AG08396 (cell line): ENCODE measurements around the gene PPOX.

Experiments used
- DNase-seq: peaks from one replicate; pipeline ENCODE4 v3.0.0; 2012; ENCODE audit warnings: low spot score, mixed read lengths

The PPOX gene

DNA sequence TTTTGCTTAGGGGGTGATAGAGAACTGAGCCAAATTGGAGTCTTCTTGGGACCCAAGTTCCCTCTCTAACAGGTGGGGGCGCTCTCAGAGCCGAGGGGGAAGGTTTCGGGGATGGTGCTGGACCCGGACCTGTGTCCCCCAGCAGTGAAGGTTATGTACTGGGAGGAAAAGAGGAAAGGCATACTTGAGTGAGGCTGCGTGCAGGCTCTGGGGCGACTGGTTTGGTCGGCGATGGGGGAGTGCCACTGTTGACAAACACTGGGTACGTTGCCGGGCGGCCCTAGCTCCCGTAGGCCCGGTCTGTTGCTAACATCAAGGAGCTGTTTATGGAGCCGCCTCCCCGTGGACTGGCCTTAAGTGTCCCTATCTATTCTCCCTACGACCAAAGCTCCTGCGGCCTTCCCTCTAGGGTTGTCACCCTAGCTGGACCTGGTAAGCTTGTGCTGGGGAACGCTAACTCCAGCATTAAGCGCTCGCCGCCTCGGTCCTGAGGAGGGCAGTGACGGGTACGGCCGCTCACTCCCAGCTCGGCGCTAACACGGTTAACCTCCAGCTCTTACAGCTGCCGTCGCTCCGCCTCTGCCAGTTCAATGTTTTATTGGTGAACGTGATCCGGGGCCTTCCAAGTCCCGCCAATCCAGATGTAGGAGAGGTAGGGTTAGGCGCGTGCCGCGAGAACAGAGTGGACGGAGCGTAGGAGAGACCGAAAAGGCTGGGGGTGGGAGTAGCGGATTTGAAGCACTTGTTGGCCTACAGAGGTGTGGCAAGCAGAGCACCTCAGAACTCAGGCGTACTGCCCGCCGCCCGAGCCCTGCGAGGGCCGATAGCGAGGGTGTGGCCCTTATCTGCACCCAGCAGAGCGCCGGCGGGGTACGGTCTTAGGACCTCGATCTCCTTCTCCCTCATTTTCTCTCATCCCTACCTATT, at the start of gene PPOX:
Gene PPOX, plus strand, starts transcription at position 685 of the 927 bp plus-strand sequence. CDS start 422 bp downstream, outside the sequence.
- peak; percentile 91 for DNase-seq

DNA sequence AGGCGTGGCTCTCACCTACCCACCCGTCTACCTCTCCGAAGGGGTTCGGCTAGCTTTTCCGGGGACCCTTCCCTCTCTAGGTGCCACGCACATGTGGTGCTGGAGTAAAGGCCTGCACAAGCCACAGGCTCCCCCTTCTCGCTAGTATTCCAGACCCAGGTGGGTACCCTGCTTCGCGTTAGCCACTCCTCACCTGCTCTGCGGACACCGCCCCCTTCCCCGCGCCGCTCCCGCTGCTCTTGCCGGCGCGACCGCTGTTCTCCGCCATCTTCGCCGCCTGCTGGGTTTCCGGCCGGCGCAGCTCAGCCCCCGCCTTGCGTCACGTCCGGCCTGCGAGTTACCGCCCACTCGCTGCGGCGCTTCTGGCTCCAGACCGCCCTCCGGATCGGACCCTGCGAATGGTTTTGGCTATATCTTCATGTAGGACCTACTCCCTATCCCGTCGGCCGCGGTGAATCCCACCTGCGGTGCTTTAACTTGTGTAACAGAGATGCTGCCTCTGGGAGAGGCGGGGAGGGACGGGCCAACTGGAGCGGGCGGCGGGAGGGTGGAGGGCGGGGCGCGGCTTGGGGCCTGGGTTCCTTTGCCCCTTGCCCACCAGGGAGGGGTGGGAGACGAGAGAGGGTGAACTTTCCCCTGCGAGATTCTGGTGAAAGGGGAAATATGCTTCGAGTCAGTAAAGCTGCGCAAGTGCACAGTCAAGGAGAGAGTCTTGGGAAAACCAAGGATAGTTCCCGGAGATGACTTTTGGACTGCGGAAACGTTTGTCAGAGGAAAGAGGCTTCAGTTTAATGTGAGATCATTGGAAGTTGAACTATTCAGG, 48.3 kb upstream of the PPOX start, which contains the start of the genes NIT1 and PFDN2:
Gene NIT1, plus strand, starts transcription at position 347 of the 823 bp plus-strand sequence. Its CDS starts 72 bp downstream, at position 419.
Gene PFDN2, minus strand, starts transcription at position 279 of the 823 bp plus-strand sequence. Its CDS starts 11 bp downstream, at position 268.
- DNase-seq, result peak; percentile 94

DNA sequence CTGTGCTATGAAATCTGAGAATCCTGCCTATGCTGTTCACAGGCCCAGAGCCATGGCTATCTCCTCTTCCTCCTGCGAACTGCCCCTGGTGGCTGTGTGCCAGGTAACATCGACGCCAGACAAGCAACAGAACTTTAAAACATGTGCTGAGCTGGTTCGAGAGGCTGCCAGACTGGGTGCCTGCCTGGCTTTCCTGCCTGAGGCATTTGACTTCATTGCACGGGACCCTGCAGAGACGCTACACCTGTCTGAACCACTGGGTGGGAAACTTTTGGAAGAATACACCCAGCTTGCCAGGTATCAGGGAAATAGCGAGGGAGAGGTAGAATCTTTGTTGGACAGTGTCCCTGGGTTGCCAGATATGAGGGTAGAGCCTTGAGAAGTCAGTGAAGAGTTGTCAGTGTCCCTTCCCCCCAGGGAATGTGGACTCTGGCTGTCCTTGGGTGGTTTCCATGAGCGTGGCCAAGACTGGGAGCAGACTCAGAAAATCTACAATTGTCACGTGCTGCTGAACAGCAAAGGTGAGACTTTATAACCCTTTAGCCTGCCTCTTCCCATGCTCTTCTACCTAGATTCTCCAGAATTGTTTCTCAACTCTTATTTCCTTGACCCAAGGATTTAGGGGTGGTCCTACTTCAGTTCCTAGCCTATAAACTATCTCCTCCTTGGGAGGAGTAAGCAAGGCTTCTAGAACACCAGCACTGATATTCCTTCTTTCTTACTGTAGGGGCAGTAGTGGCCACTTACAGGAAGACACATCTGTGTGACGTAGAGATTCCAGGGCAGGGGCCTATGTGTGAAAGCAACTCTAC, 46.9 kb upstream of the PPOX start:
- peak; percentile 78 for DNase-seq

DNA sequence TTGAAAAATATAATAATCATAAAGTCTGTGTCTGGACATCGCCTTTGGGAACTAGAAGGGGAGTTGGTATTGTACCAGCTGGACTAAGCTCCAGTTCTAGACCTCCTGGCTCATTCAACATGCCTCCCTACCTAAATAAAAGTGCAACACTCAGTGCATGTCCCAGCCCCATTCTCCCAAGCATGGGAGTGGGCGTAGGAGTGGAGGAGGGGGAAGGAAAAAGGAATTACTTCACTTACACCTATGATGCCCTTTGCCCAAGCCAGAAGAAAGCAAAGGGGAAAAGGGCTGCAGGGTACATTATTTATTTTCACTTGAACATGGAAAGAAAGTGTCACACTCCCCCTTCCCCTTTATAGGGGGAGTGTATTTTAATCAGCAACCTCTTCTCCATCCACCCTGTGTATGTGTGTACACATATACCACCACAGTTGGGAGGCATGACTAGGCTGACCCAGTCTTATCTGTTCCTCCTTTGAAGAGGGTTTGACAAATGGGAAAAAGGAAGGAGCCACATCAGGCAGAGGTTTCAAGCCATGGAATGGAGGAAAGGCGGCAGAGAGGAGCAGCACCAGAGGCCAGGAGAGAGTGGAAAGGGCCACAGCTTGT, 45.1 kb upstream of the PPOX start:
- no peak for DNase-seq

DNA sequence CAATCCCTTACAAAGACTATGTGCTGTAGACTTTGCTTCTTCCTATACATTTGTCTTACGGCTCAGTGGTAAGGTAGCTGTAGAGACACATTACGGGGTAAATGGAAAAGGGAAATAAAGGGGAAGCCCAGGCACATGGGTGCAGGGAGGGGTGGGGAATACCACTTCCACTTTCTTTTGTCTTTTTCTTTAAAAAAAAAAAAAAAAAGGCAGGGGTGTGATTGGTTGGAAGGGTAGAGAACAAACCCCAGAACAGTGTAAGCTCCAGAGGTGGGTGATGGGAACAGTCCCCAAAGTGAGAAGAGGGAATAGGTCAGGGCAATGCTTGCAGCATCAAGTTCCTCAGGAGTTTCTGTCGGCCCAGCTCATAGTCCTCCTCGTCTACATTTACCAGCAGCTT, 44.4 kb upstream of the PPOX start:
- no peak for DNase-seq

DNA sequence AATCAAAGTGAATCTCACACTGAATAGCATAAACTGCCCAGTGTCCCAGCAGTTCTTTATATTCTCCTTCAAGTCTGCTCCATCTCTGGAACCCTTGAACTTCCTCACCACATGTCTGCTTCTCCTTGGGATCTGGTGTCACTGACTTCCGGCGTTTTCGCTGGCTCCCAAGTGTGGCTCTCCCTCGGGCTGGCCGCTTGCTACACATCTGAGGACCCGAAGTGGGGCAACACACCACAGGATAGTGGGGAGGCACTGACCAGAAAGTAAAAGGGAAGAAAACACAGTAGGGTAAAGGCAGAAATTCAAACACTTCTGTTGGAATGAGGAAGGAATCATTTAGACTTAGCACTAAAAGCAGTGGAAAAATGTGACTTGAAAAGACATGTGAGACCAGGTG, 43.3 kb upstream of the PPOX start:
- no peak for DNase-seq

DNA sequence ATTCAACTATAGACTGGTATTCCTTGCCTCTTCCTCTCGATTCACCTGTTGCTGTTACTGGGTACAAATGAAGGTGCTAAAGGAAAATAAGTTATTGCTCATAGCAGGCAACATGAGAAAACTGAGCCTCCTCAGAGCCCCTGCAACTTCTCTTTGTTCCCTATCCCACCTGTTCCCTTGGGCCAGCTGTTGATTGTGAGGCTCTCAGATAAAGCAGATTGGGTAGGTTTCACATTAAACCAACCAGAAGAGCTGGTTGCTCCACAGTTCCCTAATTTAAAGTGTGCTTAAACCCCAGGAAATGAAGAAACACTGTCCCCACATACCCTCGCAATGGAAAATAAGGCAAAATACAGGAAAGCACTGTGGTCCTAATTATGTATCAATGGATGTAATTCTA, 38.6 kb upstream of the PPOX start:
- no peak for DNase-seq

DNA sequence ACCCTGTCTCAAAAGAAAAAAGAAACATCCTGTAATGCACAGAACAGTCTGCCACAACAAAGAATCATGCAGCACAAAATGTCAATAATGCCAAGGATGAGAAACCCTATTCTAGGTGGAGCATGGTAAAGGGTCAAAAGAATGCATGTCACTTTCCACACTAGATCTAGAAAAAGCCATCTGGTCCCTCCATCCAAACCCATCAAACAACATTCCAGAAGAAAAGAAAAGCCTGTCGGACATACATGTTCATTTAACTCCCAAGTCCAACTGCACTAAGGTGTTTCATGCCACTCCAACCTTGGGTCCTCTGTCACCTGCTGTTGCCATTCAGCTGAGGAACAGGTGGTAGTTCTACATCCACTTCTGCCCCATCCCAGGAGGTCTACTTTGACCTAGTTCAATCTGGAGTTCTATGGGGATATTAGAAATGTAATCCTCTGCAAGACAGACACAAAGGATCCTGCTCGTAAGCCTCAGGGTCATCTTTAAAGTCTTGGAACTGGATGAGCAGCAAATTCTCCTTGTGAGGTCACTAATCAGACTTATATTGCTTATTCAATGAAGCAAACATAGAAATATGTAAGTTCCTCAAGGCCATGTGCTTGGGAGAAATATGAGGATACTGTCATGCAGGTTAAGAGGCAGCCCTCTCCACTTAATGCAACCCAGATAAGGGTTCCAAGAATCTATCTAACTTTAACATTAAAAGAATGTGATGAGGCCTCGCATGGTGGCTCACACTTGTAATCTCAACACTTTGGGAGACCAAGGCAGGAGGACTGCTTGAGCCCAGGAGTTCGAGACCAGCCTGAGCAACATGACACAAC, 37.4 kb upstream of the PPOX start:
- DNase-seq, result no peak

DNA sequence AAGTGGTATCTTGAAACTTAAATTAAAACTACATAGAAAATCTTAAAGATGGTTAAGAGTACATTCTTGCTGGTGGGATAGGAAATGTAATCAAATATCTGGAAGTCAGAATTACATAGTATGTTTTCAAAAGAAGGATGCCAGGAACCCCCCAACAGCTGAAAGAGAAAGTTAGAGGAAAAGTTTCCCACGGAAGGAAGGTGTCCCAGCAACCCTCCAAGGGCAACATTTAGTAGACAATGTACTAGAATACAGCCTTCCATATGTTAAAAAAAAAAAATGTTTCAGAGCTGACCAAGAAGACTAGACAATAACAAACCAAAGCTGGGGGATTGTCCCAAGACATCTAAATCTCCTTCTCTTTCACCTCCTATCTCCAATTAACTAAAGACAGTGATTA, 36.0 kb upstream of the PPOX start:
- DNase-seq, result no peak

DNA sequence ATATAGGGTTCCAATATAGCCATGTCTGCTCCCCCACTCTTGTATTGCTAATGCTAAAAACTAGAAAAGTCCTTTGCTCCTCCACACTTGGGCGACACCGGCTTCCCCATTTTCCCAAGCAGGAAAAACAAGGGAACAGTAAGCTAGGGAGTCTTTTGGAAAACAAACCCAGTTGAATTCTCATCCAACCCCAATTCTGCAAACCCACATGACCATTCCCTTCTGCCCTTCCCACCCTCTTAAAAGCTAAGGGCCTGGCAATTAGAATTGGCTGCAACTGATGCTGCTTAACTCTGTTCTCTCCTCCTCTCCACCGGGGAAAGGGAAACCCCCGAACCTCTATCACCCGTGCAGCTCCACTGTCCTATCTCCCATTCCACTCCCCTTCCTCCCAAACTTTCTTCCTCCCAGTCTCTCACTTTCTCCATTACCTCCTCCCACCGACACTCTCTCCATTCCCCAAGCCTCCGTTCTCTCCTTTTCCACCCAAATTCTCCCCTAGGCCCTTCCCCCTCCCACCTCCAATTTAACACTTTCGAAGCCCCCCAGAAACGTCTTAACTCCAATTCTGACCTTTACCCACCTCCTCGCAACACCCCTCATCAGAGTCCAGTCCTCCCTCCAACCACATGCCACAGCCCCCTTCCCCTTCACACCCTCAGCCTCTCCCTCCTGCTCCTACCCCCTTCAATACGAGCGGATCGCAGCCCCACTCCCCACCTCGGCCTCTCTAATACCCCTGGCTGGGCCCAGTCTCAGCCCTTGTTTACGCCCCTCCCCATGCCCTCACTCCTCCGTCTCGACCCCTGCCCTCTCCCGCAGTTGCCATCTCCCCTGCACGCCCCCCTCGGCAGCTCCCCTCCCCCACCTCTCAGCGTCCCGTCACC, 34.5 kb upstream of the PPOX start:
- DNase-seq, result peak; percentile 32

DNA sequence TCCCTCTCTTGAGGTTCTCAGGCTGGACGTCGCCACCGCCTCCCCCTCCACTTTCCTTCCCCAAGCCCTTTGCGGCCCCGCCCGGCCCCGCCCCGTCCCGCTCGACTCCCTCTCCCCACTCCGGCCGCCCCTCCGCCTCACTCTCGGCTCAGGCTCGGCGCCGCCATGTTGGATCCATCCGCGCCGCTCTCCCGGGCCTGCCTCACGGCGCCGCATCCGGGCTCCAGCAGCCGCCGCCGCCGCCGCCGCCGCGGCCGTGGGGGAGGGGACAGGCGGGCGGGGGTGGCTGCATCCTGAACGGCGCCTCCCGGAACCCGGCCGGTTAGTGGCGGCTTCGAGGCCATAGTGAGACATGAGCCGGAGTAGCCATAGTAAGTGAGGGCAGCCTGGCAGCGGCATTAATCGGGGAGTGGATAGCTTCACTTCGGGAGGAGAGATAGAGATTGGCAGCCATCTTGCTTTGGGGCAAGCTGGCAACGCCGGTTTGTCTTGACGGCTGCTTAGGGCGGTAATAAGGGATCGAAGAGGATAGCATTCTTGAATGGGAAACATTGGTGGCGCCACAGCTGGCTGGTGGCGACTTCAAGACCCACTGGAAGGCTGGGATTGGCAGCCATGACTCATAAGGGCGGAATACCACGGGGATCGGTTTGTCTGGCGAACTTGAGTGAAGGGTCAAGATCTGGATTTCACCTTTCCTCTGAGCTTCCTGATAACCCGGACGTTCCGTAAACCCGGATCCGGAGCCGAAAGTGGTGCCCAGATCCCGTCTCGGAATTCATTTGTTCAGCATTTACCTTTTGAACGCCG, 33.6 kb upstream of the PPOX start, which contains the start of gene DEDD:
Gene DEDD, minus strand, starts transcription at position 258 of the 810 bp plus-strand sequence. CDS start 8,205 bp downstream, outside the sequence.
- peak; percentile 94 for DNase-seq

DNA sequence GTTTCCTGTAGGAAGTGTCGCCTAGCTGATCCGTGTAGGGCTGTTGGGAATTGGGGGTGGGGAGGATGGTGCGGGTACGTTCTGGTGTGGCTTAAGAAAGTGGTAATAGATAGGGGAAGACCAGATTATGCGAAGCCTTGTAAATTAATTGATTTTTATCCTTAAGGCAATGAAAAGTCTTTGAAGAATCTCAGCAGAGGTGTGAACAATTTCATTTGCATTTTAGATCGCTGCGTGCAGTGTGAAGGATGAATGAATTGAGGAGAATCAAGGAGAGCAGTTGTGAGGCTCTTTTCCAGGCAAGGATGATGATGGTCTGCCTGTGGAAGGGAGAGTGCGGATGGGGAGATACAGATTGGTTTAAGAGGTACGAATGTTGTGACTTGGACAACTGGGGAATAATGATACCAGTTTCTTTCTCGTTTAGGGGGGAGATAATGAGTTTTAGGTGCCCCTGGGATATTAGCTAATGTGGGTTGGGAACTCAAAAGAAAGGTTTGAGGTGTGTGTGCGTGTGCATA, 32.9 kb upstream of the PPOX start:
- peak; percentile 23 for DNase-seq

DNA sequence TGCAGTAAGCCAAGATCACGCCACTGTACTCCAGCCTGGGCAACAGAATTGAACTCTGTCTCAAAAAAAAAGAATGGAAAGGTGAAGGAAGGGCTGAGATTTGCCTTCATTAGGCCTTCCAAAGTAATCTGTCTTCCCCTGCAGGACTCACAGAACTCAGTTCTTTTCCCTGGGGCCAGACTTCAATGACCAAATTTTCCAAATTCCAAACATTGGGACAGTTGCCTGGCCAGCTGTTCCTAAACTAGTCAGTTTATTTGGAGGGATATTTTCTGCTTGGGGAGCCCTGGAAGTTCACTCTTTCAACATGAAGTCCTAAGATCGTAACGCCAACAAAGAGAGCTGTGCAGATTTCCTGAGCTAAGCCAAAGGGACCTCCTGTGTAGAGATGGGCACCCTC, 28.3 kb upstream of the PPOX start:
- DNase-seq, result no peak

DNA sequence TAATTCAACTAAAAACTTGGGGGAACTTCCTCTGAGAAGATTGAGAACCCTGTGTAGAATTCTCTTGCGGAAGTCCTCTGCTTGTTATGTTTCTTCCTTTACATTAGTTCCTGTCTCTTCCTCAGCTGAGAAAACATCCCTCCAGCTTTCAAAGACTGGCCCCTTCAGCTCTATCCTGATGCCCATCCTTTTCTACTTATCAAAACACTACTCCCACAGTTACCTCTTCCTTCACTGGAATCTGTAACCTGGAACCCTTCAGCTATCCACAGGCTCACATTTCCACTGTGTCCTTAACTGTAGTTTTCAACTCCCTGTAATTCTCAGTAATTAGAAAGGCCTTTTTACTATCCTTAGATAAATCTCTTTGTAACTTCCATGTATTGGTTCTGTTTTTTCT, 27.8 kb upstream of the PPOX start:
- DNase-seq, result no peak

DNA sequence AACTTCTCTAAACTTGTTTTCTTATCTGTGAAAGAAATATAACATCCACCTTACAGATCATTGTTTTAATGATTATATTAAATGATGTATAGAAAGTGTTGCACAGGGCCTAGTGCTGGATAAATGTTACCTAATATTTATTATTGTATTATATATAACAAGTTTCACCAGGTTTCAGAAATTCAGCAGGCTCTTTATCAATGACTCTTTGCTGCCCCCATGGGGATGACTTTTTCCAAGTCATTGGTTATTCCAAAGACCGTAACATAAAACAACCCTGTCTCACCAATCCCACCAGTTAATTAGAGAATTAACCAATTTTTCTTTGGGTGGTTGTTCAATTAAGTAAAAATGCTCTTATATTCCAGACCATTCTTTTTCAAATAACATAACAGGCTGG, 26.5 kb upstream of the PPOX start:
- DNase-seq, result peak; percentile 71

DNA sequence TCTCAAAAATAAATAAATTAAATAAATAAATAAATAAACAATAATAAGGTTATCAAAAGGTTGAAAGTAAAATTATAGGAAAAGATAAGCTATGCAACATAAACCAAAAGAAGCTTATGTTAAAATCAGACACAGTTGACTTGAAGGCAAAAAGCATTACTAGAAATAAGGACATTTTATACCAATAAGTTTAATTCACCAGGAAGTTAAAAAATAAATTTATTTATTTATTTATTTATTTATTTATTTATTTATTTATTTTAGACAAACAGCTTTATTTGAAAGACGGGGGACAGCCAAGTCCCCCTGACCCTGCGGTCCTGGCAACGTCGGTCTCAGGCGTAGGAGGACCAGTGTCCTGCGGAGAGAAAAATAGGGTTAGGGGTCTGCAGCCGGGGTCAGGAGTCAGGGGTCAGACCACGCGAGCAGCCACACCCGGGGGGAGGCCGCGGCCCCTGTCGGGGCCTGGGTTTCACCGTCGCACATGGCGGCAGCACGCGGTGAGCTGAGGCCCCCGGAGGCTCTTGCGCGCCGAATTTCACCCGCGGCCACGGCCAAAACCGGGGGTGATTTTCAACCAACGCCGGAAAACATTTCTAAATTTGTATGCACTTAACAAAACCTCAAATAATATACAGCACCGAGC, 25.3 kb upstream of the PPOX start:
- DNase-seq, result no peak

DNA sequence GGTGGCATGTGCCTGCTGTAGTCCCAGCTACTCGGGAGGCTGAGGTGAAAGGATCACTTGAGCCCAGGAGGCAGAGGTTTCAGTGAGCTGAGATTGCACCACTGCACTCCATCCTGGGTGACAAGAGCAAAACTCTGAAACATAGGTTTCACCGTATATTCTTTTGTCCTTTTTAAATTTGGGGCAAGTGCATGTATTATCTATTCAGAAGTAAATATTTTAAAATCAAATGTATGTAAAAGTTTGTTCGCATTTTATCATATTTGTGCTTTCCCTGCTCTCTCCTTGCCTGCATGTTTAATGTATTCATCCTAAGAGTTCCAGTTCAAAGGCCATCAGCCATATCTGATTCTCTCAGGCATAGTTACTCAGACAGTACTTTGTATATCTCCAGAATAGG, 20.4 kb upstream of the PPOX start:
- no peak for DNase-seq

DNA sequence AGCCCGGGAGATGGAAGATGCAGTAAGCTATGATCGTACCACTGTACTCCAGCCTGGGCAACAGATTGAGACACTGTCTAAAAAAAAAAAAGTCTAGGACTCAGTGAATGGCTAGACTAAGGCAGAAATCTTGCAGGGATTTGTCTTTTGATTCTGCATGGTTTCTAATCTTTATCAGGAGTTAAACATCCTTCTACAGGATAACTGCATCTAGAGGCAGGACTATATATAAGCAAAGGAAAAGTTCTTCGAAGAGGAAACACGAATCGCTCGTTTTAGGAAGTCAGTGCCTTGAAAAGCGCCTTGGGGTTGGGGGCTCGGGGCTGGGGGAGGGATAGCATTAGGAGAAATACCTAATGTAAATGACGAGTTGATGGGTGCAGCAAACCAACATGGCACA, 13.1 kb upstream of the PPOX start:
- DNase-seq, result no peak
